ENCODE results near the gene SUPT5H.

DNA sequence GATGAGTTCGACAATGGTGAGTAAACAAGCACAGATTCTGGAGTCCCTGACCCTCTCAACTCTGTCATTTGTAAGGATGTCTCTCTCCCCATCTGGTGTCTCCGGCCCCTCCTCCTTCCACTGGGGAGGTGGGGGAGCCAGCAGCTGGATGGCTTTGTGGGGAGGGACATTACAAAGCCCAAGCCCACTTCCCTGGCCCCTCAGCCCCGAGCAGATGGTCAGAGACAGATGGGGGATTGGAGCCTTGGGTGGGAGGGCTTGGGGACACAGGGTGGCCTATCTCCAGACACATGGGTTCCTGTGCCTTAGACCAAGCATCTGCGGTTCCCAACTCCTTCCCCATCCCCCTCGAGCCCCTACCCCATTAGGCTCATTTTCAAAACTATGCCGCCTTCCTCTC lies 37.8 kb downstream of the SUPT5H start:
- TF ChIP-seq, protein P1, sequence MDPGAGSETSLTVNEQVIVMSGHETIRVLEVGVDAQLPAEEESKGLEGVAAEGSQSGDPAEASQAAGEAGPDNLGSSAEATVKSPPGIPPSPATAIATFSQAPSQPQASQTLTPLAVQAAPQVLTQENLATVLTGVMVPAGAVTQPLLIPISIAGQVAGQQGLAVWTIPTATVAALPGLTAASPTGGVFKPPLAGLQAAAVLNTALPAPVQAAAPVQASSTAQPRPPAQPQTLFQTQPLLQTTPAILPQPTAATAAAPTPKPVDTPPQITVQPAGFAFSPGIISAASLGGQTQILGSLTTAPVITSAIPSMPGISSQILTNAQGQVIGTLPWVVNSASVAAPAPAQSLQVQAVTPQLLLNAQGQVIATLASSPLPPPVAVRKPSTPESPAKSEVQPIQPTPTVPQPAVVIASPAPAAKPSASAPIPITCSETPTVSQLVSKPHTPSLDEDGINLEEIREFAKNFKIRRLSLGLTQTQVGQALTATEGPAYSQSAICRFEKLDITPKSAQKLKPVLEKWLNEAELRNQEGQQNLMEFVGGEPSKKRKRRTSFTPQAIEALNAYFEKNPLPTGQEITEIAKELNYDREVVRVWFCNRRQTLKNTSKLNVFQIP (CRISPR knock-in tag; IDR thresholded peaks at IDR 0.05; ENCODE audit: borderline replicate concordance, low read depth): no peak
- TF ChIP-seq PPARA (CRISPR knock-in tag; IDR thresholded peaks at IDR 0.05; ENCODE audit: borderline replicate concordance) (no peak), ZFP30 (CRISPR knock-in tag; IDR thresholded peaks at IDR 0.05) (no peak), ESRRG (CRISPR knock-in tag; IDR thresholded peaks at IDR 0.05) (no peak), CREB5 (CRISPR knock-in tag; IDR thresholded peaks at IDR 0.05; ENCODE audit: low read depth) (no peak), SNAI2 (CRISPR knock-in tag; IDR thresholded peaks at IDR 0.05) (no peak), ZFP3 (CRISPR knock-in tag; IDR thresholded peaks at IDR 0.05) (no peak)
